Pancreas (tissue), 10 donors: Measurements from ENCODE around the gene REV3L. TPM values are rescaled to one million over a fixed set of nuclear protein-coding genes. Genes with fewer than 3 reads are reported as not detected.

Experiments used
- ATAC-seq, 4 donors: fragments of 200-7000 bp; cut with Tn5 transposase; one replicate each; pipeline versions ENCODE4 v1.8.0 to v1.9.1; 2020; ENCODE audit warnings: mild to moderate bottlenecking in 4 of 4, moderate library complexity in 4 of 4
- DNase-seq, 6 donors: peaks; one replicate each; pipeline ENCODE4 v3.0.0-alpha.2; 2020
- FAIRE-seq: peaks from 2 replicates; lab custom pipeline; 2012; peaks lifted over from hg19 to GRCh38; lab: Jason Lieb, UNC
- H3K27ac ChIP-seq, 4 donors: fragments of 200-600 bp; sonication (generic); 1 replicate in 3 of 4; 2 replicates in 1 of 4; pipeline versions ENCODE4 v1.5.0 to v1.8.0; 2020
- H3K27me3 ChIP-seq, 4 donors: fragments of 200-600 bp; one replicate each; pipeline ENCODE4 v1.8.0; 2021
- H3K36me3 ChIP-seq, 3 donors: fragments of 200-600 bp; sonication (generic) in 1 of 3; one replicate each; pipeline versions ENCODE4 v1.5.0 to v1.8.0; 2020 to 2021
- H3K4me1 ChIP-seq, 3 donors: fragments of 200-600 bp; one replicate each; pipeline ENCODE4 v1.8.0; 2021
- H3K4me3 ChIP-seq, 4 donors: fragments of 200-600 bp; sonication (generic) in 2 of 4; one replicate each; pipeline versions ENCODE4 v1.5.0 to v1.8.0; 2020 to 2021
- H3K9me3 ChIP-seq, 4 donors: fragments of 200-600 bp; one replicate each; pipeline ENCODE4 v1.8.0; 2021
- CTCF ChIP-seq, 4 donors: fragments of 200-600 bp; sonication (generic) in 3 of 4; IDR thresholded peaks; one replicate each; pipeline versions ENCODE4 v1.5.0 to v1.8.0; 2021; ENCODE audit warnings: antibody characterized with exemption in 4 of 4
- WGBS, 2 donors: extraction: QIAGEN DNeasy Blood & Tissue Kit; methylation state at CpG; one replicate each; pipeline ENCODE4 v1.1.7; 2013; 5-methylcytosine and 5-hydroxymethylcytosine counted together
- intact Hi-C, 3 donors: fragments of 100-400 bp; cut with DNase I; formaldehyde crosslinking; loops; one replicate each; pipeline versions ENCODE4 v1.11.1 to v1.14.2; 2022
- polyA plus RNA-seq, 2 donors: library from polyadenylated mRNA; stranded (reverse); fragments of 200-250 nt; gene quantifications; one replicate each; pipeline ENCODE4 v1.2.3, GENCODE V29; 2013
- total RNA-seq, 6 donors: library from RNA; stranded (reverse); fragmentation: NEBNext Ultra II Directional in 4 of 6; extraction: Animal tissue kit (Norgen Biotek cat#: 25700) in 4 of 6; gene quantifications; one replicate each; pipeline versions ENCODE4 v1.2.1 to v1.2.4, GENCODE V29; 2021 to 2023
- donor health status: healthy with polysubstance abuse.
- donor health status: DM: no; HTN: no; CAD: no; lungs with moderate emphysema.
- donor health status: DM: no; HTN: no; CAD: no.
- donor health status: control.
- donor health status: control.
- donor health status: Bipolar disorder and iron deficiency.
- donor health status: DM: yes; HTN: yes; CAD: no.
- donor health status: DM: no; HTN: no; CAD: no.
- donor health status: DM: no; HTN: no; CAD: no.
- donor health status: DM: yes; HTN: yes; CAD: no.

REV3L gene
- total and polyA plus RNA-seq, 8 donors: 6.9 to 22.0 (median 15.2) TPM

GRCh38 chr6:111444794-111445193 is 38.2 kb downstream of the REV3L start:
- no peak overlapping the region for H3K27ac ChIP-seq

DNA sequence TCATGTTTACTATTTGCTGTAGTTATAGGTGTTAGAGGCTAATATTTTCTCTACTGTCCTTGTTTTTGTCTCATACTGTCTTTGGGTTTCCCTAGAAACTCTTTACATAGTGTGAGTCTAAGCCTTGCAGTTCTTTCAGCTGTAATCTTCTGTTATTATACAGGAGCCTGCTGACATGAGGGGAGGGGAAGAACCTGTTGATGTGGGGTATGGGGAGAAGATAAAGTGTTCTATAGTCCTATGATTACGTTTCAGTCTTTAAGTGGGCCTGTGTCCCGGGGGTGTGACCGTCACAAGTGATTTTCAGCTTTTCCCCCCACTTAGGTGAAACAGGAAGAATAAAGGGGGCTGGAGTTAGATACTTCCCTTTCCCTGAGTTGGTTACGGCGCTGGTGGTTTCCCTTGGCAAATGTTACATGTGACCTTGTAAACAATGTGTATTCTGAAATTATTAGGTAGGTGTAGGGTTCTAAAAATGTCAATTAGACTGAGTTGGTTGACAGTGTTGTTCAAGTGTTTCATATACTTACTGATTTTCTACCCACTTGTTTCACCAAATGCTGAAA is 41.3 kb downstream of the REV3L start:
- peaks cover 0 to 6% (median 0%) of the 10 kb centered on the region in 3 donors for H3K4me1 ChIP-seq
- peak overlapping the region in 1 of 4 donors; percentile 12 for H3K27ac ChIP-seq
- 66 to 68% methylated on average over 5 of the region's 5 CpGs for WGBS, 2 donors
- H3K4me3 ChIP-seq: no peak overlapping the region
- ATAC-seq (peak in 2 of 4 donors; percentile 43 to 65), DNase-seq (no peak), FAIRE-seq (no peak)
- intact Hi-C loops: no loop called here
- H3K27me3 ChIP-seq: no peaks in the 10 kb centered on the region
- H3K36me3 ChIP-seq: no peaks in the 10 kb centered on the region
- no peak for TF ChIP-seq CTCF (IDR thresholded peaks at IDR 0.05)
- no peaks in the 10 kb centered on the region for H3K9me3 ChIP-seq

More at GRCh38 chr6:111444794-111445193, 38.2 kb downstream of the REV3L start:
- WGBS, 2 donors: 54 to 59% methylated on average over 5 of the region's 5 CpGs
- DNase-seq: no peak
- FAIRE-seq: no peak
- ATAC-seq: no peak
- intact Hi-C loops: no loop called here
- TF ChIP-seq CTCF (IDR thresholded peaks at IDR 0.05): no peak
- no peaks in the 10 kb centered on the region for H3K36me3 ChIP-seq
- no peak overlapping the region for H3K4me3 ChIP-seq
- peaks cover 0 to 13% (median 0%) of the 10 kb centered on the region in 3 donors for H3K4me1 ChIP-seq
- no peaks in the 10 kb centered on the region for H3K27me3 ChIP-seq
- H3K9me3 ChIP-seq: no peaks in the 10 kb centered on the region

GRCh38 chr6:111439171-111439570 is 43.8 kb downstream of the REV3L start:
- ATAC-seq (no peak), FAIRE-seq (no peak), DNase-seq (no peak)
- H3K9me3 ChIP-seq: no peaks in the 10 kb centered on the region
- 76 to 89% methylated on average over 4 of the region's 4 CpGs for WGBS, 2 donors
- TF ChIP-seq CTCF (IDR thresholded peaks at IDR 0.05): no peak
- intact Hi-C loops: no loop called here
- H3K4me3 ChIP-seq: no peak overlapping the region
- no peaks in the 10 kb centered on the region for H3K36me3 ChIP-seq
- no peak overlapping the region for H3K27ac ChIP-seq
- no peaks in the 10 kb centered on the region for H3K27me3 ChIP-seq
- H3K4me1 ChIP-seq: peaks cover 0 to 6% (median 0%) of the 10 kb centered on the region in 3 donors

- peak in 1 of 4 donors; percentile 14 for ATAC-seq
- Histone ChIP-seq H3K4me1 (peaks cover 0 to 8% (median 0%) of the 10 kb centered on the region in 3 donors), H3K36me3 (no peaks in the 10 kb centered on the region), H3K4me3 (no peak overlapping the region), H3K27ac (no peak overlapping the region), H3K27me3 (no peaks in the 10 kb centered on the region), H3K9me3 (no peaks in the 10 kb centered on the region)
- no peak for DNase-seq
- FAIRE-seq: no peak
- 92 to 96% methylated on average over 2 of the region's 2 CpGs for WGBS, 2 donors
- intact Hi-C loops: no loop called here
- no peak for TF ChIP-seq CTCF (IDR thresholded peaks at IDR 0.05)
Measured at GRCh38 chr6:111437573-111437972, 45.4 kb downstream of the REV3L start.

- intact Hi-C loops: no loop called here
- WGBS, 2 donors: 94 to 95% methylated on average over 1 of the region's 1 CpG
- Histone ChIP-seq H3K4me1 (peaks cover 0 to 12% (median 0%) of the 10 kb centered on the region in 3 donors), H3K36me3 (no peaks in the 10 kb centered on the region), H3K9me3 (no peaks in the 10 kb centered on the region), H3K27me3 (no peaks in the 10 kb centered on the region), H3K27ac (no peak overlapping the region), H3K4me3 (no peak overlapping the region)
- TF ChIP-seq CTCF (IDR thresholded peaks at IDR 0.05): no peak
- FAIRE-seq (no peak), ATAC-seq (no peak), DNase-seq (no peak)
Measured at GRCh38 chr6:111432511-111432910, 50.5 kb downstream of the REV3L start.
